IMR-90 (cell line): Measurements from ENCODE around the gene MCM8. TPM values are rescaled to one million over a fixed set of nuclear protein-coding genes. Genes with fewer than 3 reads are reported as not detected.

ENCODE experiments used
- ATAC-seq: fragments of 200-7000 bp; cut with Tn5 transposase; 2 replicates; pipeline ENCODE4 v1.9.1; 2020; ENCODE audit warnings: low read depth, mild to moderate bottlenecking, moderate library complexity
- BruUV-seq: library from RNA; stranded (reverse); fragments of 400-500 nt; replicated peaks from 2 replicates; lab custom pipeline; 2021; lab: Mats Ljungman, UMichigan
- CTCF ChIA-PET: fragments of 300-600 bp; formaldehyde crosslinking; extraction: SDS; loops from one replicate; lab custom pipeline; 2021; ENCODE audit warnings: antibody characterized with exemption; lab: Yijun Ruan, JAX
- POLR2A ChIA-PET: fragments of 300-600 bp; sonication (Branson Sonifier 250); formaldehyde crosslinking; loops from one replicate; lab custom pipeline; 2022; ENCODE audit warnings: antibody characterized with exemption; ENCODE audit not compliant: unreplicated experiment; lab: Charles Lee
- DNase-seq: peaks from one replicate; pipeline ENCODE4 v3.0.0; 2013
- H2AFZ ChIP-seq: replicated peaks from 2 replicates; pipeline ENCODE3; 2013; ENCODE audit warnings: low read length, mild to moderate bottlenecking; ENCODE audit not compliant: poor library complexity
- H2AK5ac ChIP-seq: 2 replicates; pipeline ENCODE4 v1.6.1; 2013; ENCODE audit warnings: low read depth, low read length, inconsistent platforms
- H2AK9ac ChIP-seq: replicated peaks from 2 replicates; pipeline ENCODE3; 2013; ENCODE audit warnings: mild to moderate bottlenecking, low read depth, low read length, moderate library complexity; ENCODE audit not compliant: poor library complexity
- H2BK120ac ChIP-seq: 2 replicates; pipeline ENCODE4 v1.6.1; 2013; ENCODE audit warnings: low read depth, low read length, inconsistent platforms
- H2BK15ac ChIP-seq: 3 replicates; pipeline ENCODE4 v1.6.1; 2013; ENCODE audit warnings: low read depth, low read length, inconsistent platforms
- H2BK20ac ChIP-seq: 2 replicates; pipeline ENCODE4 v1.6.1; 2013; ENCODE audit warnings: low read depth, mild to moderate bottlenecking, inconsistent platforms, low read length, moderate library complexity
- H2BK5ac ChIP-seq: 2 replicates; pipeline ENCODE4 v1.6.1; 2013; ENCODE audit warnings: mild to moderate bottlenecking, low read depth, low read length, inconsistent platforms; ENCODE audit not compliant: poor library complexity, severe bottlenecking
- H3K14ac ChIP-seq: replicated peaks from 2 replicates; pipeline ENCODE4 v1.6.1; 2013; ENCODE audit warnings: low read depth, low read length, inconsistent platforms
- H3K18ac ChIP-seq: 2 replicates; pipeline ENCODE4 v1.6.1; 2013; ENCODE audit warnings: low read depth, low read length, control low read depth
- H3K23ac ChIP-seq: 2 replicates; pipeline ENCODE4 v1.6.1; 2013; ENCODE audit warnings: low read depth, low read length, inconsistent platforms
- H3K27ac ChIP-seq: 2 replicates; pipeline ENCODE4 v1.5.1; 2013; ENCODE audit warnings: mild to moderate bottlenecking, control low read depth, low read length; ENCODE audit not compliant: insufficient read depth
- H3K27me3 ChIP-seq: 2 replicates; pipeline ENCODE4 v1.6.1; 2013; ENCODE audit warnings: low read length; ENCODE audit not compliant: control insufficient read depth, insufficient read depth
- H3K36me3 ChIP-seq: 2 replicates; pipeline ENCODE4 v1.6.1; 2013; ENCODE audit warnings: low read length, mixed read lengths; ENCODE audit not compliant: control insufficient read depth, insufficient read depth
- H3K4ac ChIP-seq: 2 replicates; pipeline ENCODE4 v1.6.1; 2013; ENCODE audit warnings: low read depth, low read length, inconsistent platforms
- H3K4me1 ChIP-seq: 2 replicates; pipeline ENCODE4 v1.6.1; 2013; ENCODE audit warnings: low read length, mixed read lengths; ENCODE audit not compliant: control insufficient read depth, insufficient read depth
- H3K4me2 ChIP-seq: 2 replicates; pipeline ENCODE4 v1.6.1; 2013; ENCODE audit warnings: low read depth, mild to moderate bottlenecking, control low read depth, low read length, moderate library complexity
- H3K4me3 ChIP-seq: 2 replicates; pipeline ENCODE4 v1.5.1; 2013; ENCODE audit warnings: low read depth, mild to moderate bottlenecking, control low read depth, low read length, moderate library complexity; ENCODE audit not compliant: insufficient read depth
- H3K56ac ChIP-seq: 2 replicates; pipeline ENCODE4 v1.6.1; 2013; ENCODE audit warnings: low read length, inconsistent platforms; ENCODE audit not compliant: insufficient read depth; ENCODE audit errors: extremely low read depth
- H3K79me1 ChIP-seq, 2 experiments: 2 replicates each; pipeline ENCODE4 v1.6.1; 2013; ENCODE audit warnings: low read length in 2 of 2, inconsistent platforms in 1 of 2, low read depth in 1 of 2
- H3K9ac ChIP-seq: 2 replicates; pipeline ENCODE4 v1.6.1; 2013; ENCODE audit warnings: low read depth, low read length, control low read depth
- H3K9me1 ChIP-seq: 2 replicates; pipeline ENCODE4 v1.6.1; 2013; ENCODE audit warnings: low read length, inconsistent platforms; ENCODE audit not compliant: insufficient read depth
- H3K9me3 ChIP-seq: 2 replicates; pipeline ENCODE4 v1.6.1; 2013; ENCODE audit warnings: low read length; ENCODE audit not compliant: control insufficient read depth, insufficient read depth
- H4K20me1 ChIP-seq: 2 replicates; pipeline ENCODE4 v1.6.1; 2013; ENCODE audit warnings: low read length, inconsistent platforms; ENCODE audit not compliant: insufficient read depth
- H4K5ac ChIP-seq: 2 replicates; pipeline ENCODE4 v1.6.1; 2013; ENCODE audit warnings: mild to moderate bottlenecking, low read depth, low read length, control low read depth
- H4K8ac ChIP-seq, 2 experiments: 2 replicates each; pipeline ENCODE4 v1.6.1; 2013; ENCODE audit warnings: low read depth in 2 of 2, low read length in 2 of 2, control low read depth in 1 of 2, inconsistent platforms in 1 of 2
- H4K91ac ChIP-seq: 2 replicates; pipeline ENCODE4 v1.6.1; 2013; ENCODE audit warnings: low read depth, low read length, inconsistent platforms; ENCODE audit not compliant: insufficient read depth
- CEBPB ChIP-seq: IDR thresholded peaks from 2 replicates; pipeline ENCODE4 v1.6.1; 2012; ENCODE audit warnings: low read depth, low read length, improper control_type of control experiment
- MAFK ChIP-seq: IDR thresholded peaks from 2 replicates; pipeline ENCODE4 v1.6.1; 2012; ENCODE audit warnings: low read depth, low read length, improper control_type of control experiment
- MAZ ChIP-seq: IDR thresholded peaks from 2 replicates; pipeline ENCODE4 v1.6.1; 2012; ENCODE audit warnings: low read depth, mild to moderate bottlenecking, low read length, improper control_type of control experiment, moderate library complexity, borderline replicate concordance
- WGBS, 2 experiments: methylation state at CpG; one replicate each; pipeline versions ENCODE4 v1.1.5 to v1.1.7; 2013; ENCODE audit warnings: missing lambda C conversion rate in 2 of 2; ENCODE audit not compliant: insufficient read length in 1 of 2; ENCODE audit errors: extremely low coverage in 2 of 2; 5-methylcytosine and 5-hydroxymethylcytosine counted together
- dilution Hi-C: fragments of 300-500 bp; cut with HindIII; formaldehyde crosslinking; loops from one replicate; pipeline ENCODE4 v1.14.3; 2018; ENCODE audit warnings: low sequenced_read_pairs; ENCODE audit not compliant: unreplicated experiment
- in situ Hi-C: fragments of 300-500 bp; cut with MboI; formaldehyde crosslinking; loops from 3 replicates; pipeline ENCODE4 v1.14.3; 2019; ENCODE audit warnings: low sequenced_read_pairs, inconsistent platforms, mixed read lengths
- intact Hi-C: fragments of 100-400 bp; cut with micrococcal nuclease; formaldehyde crosslinking; loops from 2 replicates; pipeline ENCODE4 v1.10.0; 2022
- polyA plus RNA-seq, 3 experiments: library from polyadenylated mRNA; depleted of rRNA; stranded (reverse); fragments of >200 nt; gene quantifications; 2 replicates each; pipeline ENCODE4 v1.2.3, GENCODE V29; 2012; ENCODE audit warnings: low replicate concordance in 1 of 3
- total RNA-seq: library from RNA; depleted of rRNA; stranded (reverse); fragments of >200 nt; gene quantifications from 2 replicates; pipeline ENCODE4 v1.2.3, GENCODE V29; 2012

MCM8 gene
- total and polyA plus RNA-seq, 2 of the 4 experiments (the other 2 are of a cell fraction): 4.2 to 11.5 TPM

DNA sequence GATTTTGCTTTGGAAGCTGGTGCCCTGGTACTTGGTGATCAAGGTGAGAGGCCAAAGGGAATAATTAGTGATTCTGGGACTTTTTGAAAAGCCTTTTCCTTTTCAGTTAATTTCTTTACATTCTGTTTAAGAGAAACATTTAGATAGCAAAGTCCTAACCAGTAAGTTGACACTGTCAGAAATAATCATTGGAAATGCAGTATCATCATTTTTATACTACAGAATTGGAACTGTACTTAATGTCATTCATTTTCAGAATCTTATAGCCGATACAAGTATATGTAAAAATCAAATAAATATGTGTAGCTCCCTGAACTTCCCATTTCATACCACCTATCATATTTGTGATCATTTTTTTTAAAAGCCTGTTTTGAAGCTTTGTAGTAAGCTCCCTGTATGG is 27.5 kb downstream of the MCM8 start:
- Histone ChIP-seq H4K20me1 (no peaks in the 10 kb centered on the region), H3K27me3 (no peaks in the 10 kb centered on the region), H3K56ac (no peak overlapping the region), H2AK9ac (no peak overlapping the region), H3K27ac (no peak overlapping the region), H3K23ac (no peak overlapping the region), H2BK20ac (no peak overlapping the region), H2BK120ac (no peak overlapping the region), H3K9ac (no peak overlapping the region), H4K5ac (no peak overlapping the region), H4K91ac (no peak overlapping the region), H3K18ac (no peak overlapping the region), H4K8ac (no peak overlapping the region), H2AK5ac (no peak overlapping the region), H3K4me3 (no peak overlapping the region), H3K14ac (no peak overlapping the region), H2AFZ (no peak overlapping the region), H3K4ac (no peak overlapping the region), H2BK5ac (no peak overlapping the region), H3K9me1 (no peaks in the 10 kb centered on the region), H3K36me3 (peaks cover 4% of the 10 kb centered on the region; the same call in 1 of the 2 replicates), H3K4me2 (no peak overlapping the region), H2BK15ac (no peak overlapping the region), H3K79me1 (no peaks in the 10 kb centered on the region), H3K4me1 (peaks cover under 1% of the 10 kb centered on the region; the same call in 1 of the 2 replicates), H3K9me3 (no peaks in the 10 kb centered on the region)
- intact Hi-C loops (no loop called here), dilution Hi-C loops (no loop called here), in situ Hi-C loops (no loop called here)
- no peak for TF ChIP-seq CEBPB
- peak; percentile 63 for TF ChIP-seq MAFK
- TF ChIP-seq MAZ: no peak
- CTCF ChIA-PET: no interaction called here
- DNase-seq (no peak), ATAC-seq (no peak)
- BruUV-seq: no TSS peak
- WGBS, 2 experiments: no CpG with 5 or more reads among the region's 1 CpG
- POLR2A ChIA-PET: interaction anchor here (0.5 kb wide), 1 partner anchor 27 kb away, joined by 3 read pairs; the partner anchor contains the start of genes MCM8 and TRMT6
